DMS53 (cell line): ENCODE data around the gene DGAT2.
A peak's percentile ranks its signal among the peaks of the same experiment; 100 is the strongest.

Experiments
- DNase-seq: peaks from one replicate; lab custom pipeline; 2025; lab: John Stamatoyannopoulos, UW

Gene DGAT2

GRCh38 chr11:75801362-75802020, 32.9 kb downstream of the DGAT2 start:
- DNase-seq, result no peak

- DNase-seq, result no peak
Measured at GRCh38 chr11:75802021-75802912, 33.7 kb downstream of the DGAT2 start.

- DNase-seq, result peak; percentile 90
Measured at GRCh38 chr11:75802913-75803820, 34.6 kb downstream of the DGAT2 start.

- DNase-seq, result no peak
Measured at GRCh38 chr11:75809111-75809510, 40.5 kb downstream of the DGAT2 start.

- DNase-seq, result no peak
Measured at GRCh38 chr11:75809991-75810390, 41.4 kb downstream of the DGAT2 start.

GRCh38 chr11:75810637-75811390, 42.2 kb downstream of the DGAT2 start:
- DNase-seq, result no peak

- DNase-seq, result peak; percentile 30
Measured at GRCh38 chr11:75811485-75811884, 42.9 kb downstream of the DGAT2 start.

GRCh38 chr11:75812542-75813040, 44.0 kb downstream of the DGAT2 start:
- no peak for DNase-seq

GRCh38 chr11:75813124-75813523, 44.5 kb downstream of the DGAT2 start:
- peak; percentile 49 for DNase-seq

- peak; percentile 93 for DNase-seq
Measured at GRCh38 chr11:75813622-75814039, 45.1 kb downstream of the DGAT2 start.

- DNase-seq, result peak; percentile 99
Measured at GRCh38 chr11:75814363-75814676, 45.7 kb downstream of the DGAT2 start.

GRCh38 chr11:75814677-75815344, 46.2 kb downstream of the DGAT2 start, which contains the start of gene UVRAG:
UVRAG (plus strand) TSS chr11:75815210; CDS start chr11:75815408, 198 bp downstream.
- peak; percentile 100 for DNase-seq

GRCh38 chr11:75815345-75816168, 47.0 kb downstream of the DGAT2 start:
- DNase-seq, result peak; percentile 92

GRCh38 chr11:75816561-75817239, 48.1 kb downstream of the DGAT2 start:
- peak; percentile 27 for DNase-seq

- DNase-seq, result no peak
Measured at GRCh38 chr11:75820645-75821044, 52.1 kb downstream of the DGAT2 start.

GRCh38 chr11:75821202-75821601, 52.6 kb downstream of the DGAT2 start:
- no peak for DNase-seq

- DNase-seq, result no peak
Measured at GRCh38 chr11:75822541-75822940, 54.0 kb downstream of the DGAT2 start.

- peak; percentile 44 for DNase-seq
Measured at GRCh38 chr11:75823415-75823814, 54.8 kb downstream of the DGAT2 start.

GRCh38 chr11:75823946-75824345, 55.4 kb downstream of the DGAT2 start:
- DNase-seq, result peak; percentile 38
